AG10803 (cell line): ENCODE results near the gene SHC2.

Source experiments
- DNase-seq: peaks from one replicate; pipeline ENCODE4 v3.0.0; 2010; ENCODE audit warnings: low read depth
- H3K4me3 ChIP-seq: 2 replicates; pipeline ENCODE4 v1.5.1; 2011; ENCODE audit warnings: mild to moderate bottlenecking, low read length, control low read depth
- TF ChIP-seq, protein P1 (sequence below): conservative IDR thresholded peaks from 2 replicates; pipeline ENCODE4 v1.5.1; 2011; ENCODE audit warnings: mild to moderate bottlenecking, low read length, control low read depth, inconsistent platforms

SHC2 gene

DNA sequence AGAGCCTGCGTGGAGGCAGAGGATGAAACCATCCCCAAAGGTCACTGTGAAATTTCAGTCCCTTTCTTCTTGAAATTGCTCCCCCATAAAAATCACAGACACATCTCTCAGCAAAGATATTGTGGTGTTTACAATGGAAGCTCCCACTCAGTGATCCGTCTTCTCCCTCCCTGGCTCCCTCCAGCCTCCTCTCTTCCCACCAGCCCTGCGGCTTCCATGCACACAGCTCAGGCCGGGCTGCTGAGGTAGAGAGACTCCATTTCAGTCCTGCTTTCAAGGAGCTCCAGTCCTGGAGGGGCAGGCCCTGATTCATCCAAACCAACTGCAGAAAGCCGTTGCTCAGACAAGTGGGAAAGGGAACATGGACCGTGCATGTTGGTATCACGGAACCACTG lies 92.2 kb downstream of the SHC2 start:
- TF ChIP-seq, protein P1, sequence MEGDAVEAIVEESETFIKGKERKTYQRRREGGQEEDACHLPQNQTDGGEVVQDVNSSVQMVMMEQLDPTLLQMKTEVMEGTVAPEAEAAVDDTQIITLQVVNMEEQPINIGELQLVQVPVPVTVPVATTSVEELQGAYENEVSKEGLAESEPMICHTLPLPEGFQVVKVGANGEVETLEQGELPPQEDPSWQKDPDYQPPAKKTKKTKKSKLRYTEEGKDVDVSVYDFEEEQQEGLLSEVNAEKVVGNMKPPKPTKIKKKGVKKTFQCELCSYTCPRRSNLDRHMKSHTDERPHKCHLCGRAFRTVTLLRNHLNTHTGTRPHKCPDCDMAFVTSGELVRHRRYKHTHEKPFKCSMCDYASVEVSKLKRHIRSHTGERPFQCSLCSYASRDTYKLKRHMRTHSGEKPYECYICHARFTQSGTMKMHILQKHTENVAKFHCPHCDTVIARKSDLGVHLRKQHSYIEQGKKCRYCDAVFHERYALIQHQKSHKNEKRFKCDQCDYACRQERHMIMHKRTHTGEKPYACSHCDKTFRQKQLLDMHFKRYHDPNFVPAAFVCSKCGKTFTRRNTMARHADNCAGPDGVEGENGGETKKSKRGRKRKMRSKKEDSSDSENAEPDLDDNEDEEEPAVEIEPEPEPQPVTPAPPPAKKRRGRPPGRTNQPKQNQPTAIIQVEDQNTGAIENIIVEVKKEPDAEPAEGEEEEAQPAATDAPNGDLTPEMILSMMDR, result no peak
- DNase-seq, result no peak
- H3K4me3 ChIP-seq, result no peak overlapping the region

DNA sequence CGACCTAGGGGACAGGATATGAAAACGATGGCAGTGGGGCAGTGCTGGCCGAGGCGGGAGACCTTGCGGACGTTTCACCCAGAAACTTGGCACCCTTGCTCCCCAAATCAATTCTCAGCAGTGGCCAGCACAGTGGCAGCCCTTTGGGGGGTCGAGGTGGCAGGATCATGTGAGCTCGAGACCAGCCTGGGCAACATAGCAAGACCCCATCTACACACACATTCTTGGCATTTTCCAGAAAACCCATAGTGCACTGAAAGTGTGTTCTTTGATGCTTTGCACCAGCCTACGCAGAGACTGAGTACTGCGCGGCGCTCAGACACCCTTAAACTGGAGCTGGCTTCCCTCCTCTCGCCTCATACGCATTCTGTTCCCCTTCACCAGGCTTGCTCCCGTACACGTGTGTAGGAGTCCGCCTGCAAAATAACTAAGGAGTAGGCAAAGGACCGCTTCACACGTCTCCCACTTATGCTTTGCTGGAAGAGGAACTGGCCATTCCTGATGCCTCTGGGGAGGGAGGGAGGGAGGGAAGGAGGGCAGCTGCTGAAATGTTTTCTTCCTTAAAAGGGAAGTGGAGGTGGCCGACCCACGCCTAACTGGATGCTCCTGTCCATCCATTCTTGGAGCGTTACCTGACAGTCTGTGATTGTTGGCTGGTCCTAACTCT lies 92.7 kb downstream of the SHC2 start:
- TF ChIP-seq, protein P1, result no peak
- no peak overlapping the region for H3K4me3 ChIP-seq

DNA sequence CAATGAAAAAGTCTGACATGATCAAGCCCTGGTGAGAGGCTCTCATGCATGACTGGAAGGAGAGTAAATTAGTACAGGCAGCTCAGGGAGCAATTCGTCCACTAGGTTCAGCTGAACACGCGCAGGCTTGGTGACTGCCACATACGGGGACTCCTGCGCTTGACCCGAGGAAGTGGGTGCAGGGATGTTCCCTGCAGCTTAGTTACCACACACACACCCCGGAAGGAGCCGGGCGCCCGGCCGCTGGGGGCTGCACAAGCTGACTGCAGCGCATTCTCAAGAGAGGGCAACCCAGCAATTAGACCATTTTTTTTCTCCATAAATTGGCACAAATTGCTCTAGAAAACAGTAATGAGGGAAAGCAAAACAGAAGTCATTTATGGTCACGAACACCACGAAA lies 93.3 kb downstream of the SHC2 start:
- TF ChIP-seq, protein P1, result no peak
- DNase-seq, result no peak
- no peak overlapping the region for H3K4me3 ChIP-seq

More for the DNA sequence above, 92.7 kb downstream of the SHC2 start:
- DNase-seq, result no peak

DNA sequence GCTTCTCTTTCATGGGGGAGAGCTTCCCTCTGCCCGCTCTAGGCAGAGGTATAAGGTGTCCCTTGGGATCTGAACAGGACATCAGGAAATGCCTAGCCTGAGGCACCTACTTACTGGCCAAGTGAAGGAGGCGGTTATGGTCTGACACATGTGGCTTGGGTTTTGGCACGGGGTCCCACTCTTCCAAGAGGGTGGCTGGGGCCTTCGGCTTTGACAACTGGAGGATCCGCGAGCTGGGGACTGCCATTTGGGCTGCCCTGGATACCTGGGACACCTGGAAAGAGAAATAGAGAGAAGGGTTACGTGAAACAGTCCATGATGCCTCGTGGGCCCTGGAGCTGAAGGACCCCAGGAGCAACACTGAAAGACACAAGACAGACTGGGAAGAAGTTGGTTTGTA lies 93.9 kb downstream of the SHC2 start:
- TF ChIP-seq, protein P1, result no peak
- no peak for DNase-seq
- H3K4me3 ChIP-seq, result no peak overlapping the region
